Activated T-cell treated with anti-CD3 and anti-CD28 coated beads, Interleukin-2, amount 50 U/mL, for 1 hour (primary cell): ENCODE measurements around the gene ZNF488.
"Not testable (repeated sequence)": the region's sequence is repeated elsewhere in the genome, so short reads cannot be mapped to it uniquely, and the experiment has no call there.

Source experiments
- DNase-seq: peaks from one replicate; pipeline ENCODE4 v3.0.0-alpha.2; 2020

Gene ZNF488

GRCh38 chr10:47384148-47384921 is at the start of gene ZNF488:
ZNF488 (minus strand) TSS chr10:47384293; CDS start chr10:47368829, 15,464 bp downstream.
- DNase-seq, result peak; percentile 83

- DNase-seq, result peak; percentile 5
These were observed 41.8 kb upstream of the ZNF488 start for GRCh38 chr10:47425813-47426419.

- DNase-seq, result no peak
These were observed 40.1 kb upstream of the ZNF488 start for GRCh38 chr10:47424231-47424630.

- DNase-seq, result no peak
These were observed 39.4 kb upstream of the ZNF488 start for GRCh38 chr10:47423476-47423875.

GRCh38 chr10:47421057-47421952 is 37.2 kb upstream of the ZNF488 start:
- no peak for DNase-seq

- no peak for DNase-seq
These were observed 36.4 kb upstream of the ZNF488 start for GRCh38 chr10:47420305-47421056.

- DNase-seq, result no peak
These were observed 35.3 kb upstream of the ZNF488 start for GRCh38 chr10:47419421-47419820.

GRCh38 chr10:47418966-47419365 is 34.9 kb upstream of the ZNF488 start:
- no peak for DNase-seq

- DNase-seq, result no peak
These were observed 34.2 kb upstream of the ZNF488 start for GRCh38 chr10:47418321-47418720.

- DNase-seq, result not testable (repeated sequence)
These were observed 32.5 kb upstream of the ZNF488 start for GRCh38 chr10:47416305-47417218.

- DNase-seq, result no peak
These were observed 31.6 kb upstream of the ZNF488 start for GRCh38 chr10:47415520-47416304.

- DNase-seq, result no peak
These were observed 30.8 kb upstream of the ZNF488 start for GRCh38 chr10:47414752-47415519.

GRCh38 chr10:47414227-47414592 is 30.1 kb upstream of the ZNF488 start:
- no peak for DNase-seq

- no peak for DNase-seq
These were observed 29.6 kb upstream of the ZNF488 start for GRCh38 chr10:47413531-47414226.

GRCh38 chr10:47412869-47413268 is 28.8 kb upstream of the ZNF488 start:
- DNase-seq, result no peak

- DNase-seq, result no peak
These were observed 28.2 kb upstream of the ZNF488 start for GRCh38 chr10:47412177-47412730.

GRCh38 chr10:47410862-47411261 is 26.8 kb upstream of the ZNF488 start:
- no peak for DNase-seq

GRCh38 chr10:47410271-47410670 is 26.2 kb upstream of the ZNF488 start:
- DNase-seq, result no peak

GRCh38 chr10:47409866-47410256 is 25.8 kb upstream of the ZNF488 start:
- DNase-seq, result no peak
